GM10847 (cell line): Measurements from ENCODE around the gene UBE2J1.

Experiments used
- POLR2A ChIP-seq: IDR thresholded peaks from 2 replicates; pipeline ENCODE4 v1.6.1; 2011; ENCODE audit not compliant: insufficient read length; ENCODE audit errors: extremely low read depth

The UBE2J1 gene

DNA sequence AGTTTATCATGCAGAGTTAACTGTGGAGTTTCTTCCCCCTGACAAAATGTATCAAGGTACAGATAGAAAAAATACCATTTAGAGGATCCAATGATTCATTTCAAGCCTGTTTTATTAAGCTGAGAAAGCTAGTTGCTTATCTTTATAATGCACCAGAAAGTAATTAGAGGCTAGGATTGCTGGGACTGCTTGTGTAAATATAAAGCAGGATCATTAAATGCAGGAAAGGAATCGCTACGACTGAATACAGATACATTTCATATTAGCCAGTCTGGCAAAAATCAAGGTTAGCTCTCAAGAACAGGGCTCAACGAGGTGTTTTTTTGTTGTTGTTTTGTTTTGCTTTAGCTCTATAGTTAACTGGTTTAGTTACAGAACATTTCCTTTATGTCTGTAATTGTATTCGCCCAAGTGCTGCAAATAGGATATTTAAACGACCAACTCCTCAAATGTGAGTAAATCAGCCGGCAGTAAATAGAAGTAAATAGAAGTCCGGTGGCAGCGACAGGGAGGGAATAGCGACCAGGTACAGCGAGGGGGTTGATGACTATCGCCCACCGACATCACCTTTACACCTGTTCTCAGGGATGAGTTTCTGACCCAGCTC lies 748 bp downstream of the UBE2J1 start:
- TF ChIP-seq POLR2A = no peak

DNA sequence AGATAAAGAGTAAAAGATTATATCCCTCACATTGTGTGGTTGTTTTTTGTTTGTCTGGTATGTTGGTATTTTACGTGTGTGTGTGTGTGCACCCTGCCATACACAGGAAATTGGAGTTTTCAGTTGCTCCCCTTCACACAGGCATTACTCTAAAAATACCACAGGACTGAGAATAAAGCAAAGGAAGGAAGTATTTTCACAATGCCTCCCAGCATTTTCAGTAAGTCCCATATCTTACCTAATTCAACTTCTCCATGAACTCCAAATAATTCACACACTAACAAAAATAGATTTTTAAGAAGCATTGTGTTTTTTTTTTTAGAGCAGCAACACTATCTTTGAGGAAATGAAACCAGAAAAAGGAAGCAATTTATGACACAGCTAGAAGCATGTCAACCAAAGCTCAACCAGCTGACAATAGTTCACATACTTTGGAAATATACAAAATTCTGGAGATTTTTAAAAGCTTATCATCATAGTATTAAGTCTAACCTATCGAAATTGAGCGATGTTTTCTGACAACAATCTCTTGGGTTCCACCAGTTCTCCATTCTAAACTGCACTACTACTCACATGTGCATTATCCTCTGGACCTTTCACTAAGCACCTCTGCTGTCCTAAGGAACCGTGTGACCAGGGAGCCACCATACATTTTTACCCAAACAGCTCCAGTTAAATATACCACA lies 2.1 kb downstream of the UBE2J1 start:
- no peak for TF ChIP-seq POLR2A

GRCh38 chr6:89348372-89348771 lies 4.2 kb downstream of the UBE2J1 start:
- TF ChIP-seq POLR2A = no peak

DNA sequence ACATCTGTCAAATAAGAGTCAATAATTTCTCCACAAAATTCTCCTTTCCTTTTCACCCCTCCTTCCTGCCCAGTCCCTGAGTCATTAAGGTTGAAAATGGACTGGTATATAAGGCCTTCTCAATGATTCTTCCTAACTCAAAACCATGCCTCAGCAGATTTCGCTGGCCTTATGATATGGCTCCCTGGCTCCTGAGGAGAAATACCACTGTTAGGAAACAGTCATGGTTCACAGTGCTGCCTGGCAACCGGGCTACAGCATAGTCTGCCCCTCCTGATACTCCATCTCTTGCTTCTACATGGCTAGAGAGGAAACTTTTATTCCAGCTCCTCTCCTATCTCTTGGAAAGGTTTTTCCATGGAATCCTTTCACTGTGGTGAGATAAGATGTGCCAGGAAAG lies 4.7 kb downstream of the UBE2J1 start:
- no peak for TF ChIP-seq POLR2A

- no peak for TF ChIP-seq POLR2A
Observed at GRCh38 chr6:89346433-89346832, 6.1 kb downstream of the UBE2J1 start.

GRCh38 chr6:89339565-89339964 lies 13.0 kb downstream of the UBE2J1 start:
- no peak for TF ChIP-seq POLR2A

DNA sequence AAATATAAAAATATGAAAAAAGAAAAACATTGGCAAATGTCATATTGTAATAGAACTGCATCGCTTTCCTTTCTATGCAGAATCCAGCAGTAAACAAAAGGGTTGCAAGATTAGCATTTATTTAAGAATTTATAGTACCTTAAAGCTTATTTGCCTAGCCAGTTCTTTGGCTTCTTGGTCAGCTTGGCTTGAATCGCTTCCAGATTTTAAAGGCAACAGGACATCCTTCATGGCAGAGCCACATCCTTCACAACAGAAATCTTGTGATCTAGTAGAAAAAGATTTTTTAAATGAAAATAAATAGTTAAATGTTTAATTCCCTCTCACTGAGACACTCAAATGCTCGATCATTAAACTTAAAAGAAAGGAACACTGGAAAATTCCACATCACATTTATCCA lies 17.4 kb downstream of the UBE2J1 start:
- TF ChIP-seq POLR2A = no peak

- no peak for TF ChIP-seq POLR2A
Observed at GRCh38 chr6:89330910-89331309, 21.6 kb downstream of the UBE2J1 start.

GRCh38 chr6:89328976-89329375 lies 23.5 kb downstream of the UBE2J1 start:
- TF ChIP-seq POLR2A = no peak

- no peak for TF ChIP-seq POLR2A
Observed at GRCh38 chr6:89324304-89324703, 28.2 kb downstream of the UBE2J1 start.

GRCh38 chr6:89323511-89323971 lies 29.0 kb downstream of the UBE2J1 start:
- no peak for TF ChIP-seq POLR2A

DNA sequence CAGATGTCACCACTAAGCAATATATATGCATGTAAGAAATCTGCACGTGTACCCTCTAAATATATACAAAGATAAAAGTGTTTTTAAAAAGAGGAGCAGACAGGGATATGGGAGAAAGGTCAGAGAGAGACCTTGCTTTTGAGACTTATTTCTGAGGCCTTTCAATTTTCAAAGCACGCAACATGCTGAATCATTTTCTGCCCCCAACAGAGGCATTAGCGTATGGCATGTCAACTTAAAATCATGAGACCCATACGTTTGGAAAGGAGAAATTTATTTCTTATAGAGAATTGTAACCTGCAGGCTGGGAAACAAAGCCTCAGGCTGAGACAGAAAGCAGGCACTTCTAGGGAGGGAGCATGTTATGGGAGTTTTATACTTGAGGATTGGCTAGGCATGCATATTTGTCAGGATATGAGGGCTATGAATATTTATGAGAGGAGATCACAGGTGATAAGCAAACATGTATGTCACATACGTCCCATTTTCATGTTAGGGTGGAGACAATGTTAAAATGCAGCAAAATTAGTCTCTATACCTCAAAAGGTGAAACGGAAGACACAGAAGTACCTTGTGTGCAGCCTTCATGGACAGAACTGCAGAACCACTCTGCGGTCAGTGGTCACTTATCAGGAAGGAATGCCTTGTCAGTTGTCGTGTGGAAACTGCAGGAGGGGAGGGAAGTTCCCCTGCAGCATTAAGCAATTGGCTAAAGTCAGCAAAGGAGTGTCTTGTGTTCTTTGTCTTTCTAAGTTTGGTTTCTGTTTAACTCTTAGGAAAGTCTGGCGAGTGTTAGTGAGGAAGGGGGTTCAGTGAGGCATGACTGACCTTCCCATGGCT lies 31.2 kb downstream of the UBE2J1 start:
- TF ChIP-seq POLR2A = no peak

DNA sequence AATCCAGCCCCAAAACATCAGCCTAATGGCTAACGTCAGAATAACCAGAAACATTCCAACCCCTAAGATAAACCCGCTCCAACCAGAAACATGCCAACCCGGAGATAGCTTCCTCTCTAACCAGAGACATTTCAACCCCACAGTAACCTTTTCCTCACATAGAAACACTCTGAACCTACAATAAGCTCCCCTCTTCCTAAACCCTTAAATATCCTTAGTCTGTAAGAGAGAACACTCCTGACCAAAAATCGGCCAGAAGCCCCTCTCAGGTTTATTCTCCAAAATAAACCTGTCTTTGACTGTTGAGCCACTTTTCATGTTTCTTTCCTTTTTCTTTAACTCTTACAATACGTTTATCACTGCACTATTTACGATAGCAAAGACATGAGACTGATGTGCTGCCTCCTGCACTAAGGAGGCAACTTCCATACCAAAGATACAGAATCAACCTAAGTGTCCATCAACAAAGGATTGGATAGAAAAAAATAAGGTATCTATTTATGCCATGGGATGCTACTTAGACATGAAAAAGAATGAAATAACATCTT lies 32.4 kb downstream of the UBE2J1 start:
- TF ChIP-seq POLR2A = no peak

DNA sequence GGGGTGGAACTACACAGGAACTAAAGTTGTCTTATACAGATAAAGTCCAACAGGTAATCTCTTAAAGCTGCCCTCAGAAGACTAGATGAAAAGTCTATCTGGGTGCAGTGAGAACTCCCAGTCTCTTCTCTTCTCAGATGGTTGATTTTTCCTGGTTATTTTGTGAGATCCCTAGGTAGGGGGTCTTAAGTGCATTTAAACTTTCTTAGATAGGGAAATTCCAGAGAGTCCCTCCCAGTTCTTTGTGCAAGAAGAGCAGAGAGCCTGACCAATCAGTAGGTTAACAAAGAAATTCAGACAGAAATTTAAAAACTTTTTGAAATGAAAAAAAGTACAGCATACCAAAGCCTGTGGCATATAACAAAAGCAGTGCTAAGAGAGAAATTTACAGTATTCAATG lies 35.5 kb downstream of the UBE2J1 start:
- no peak for TF ChIP-seq POLR2A

- TF ChIP-seq POLR2A = no peak
Observed at GRCh38 chr6:89315249-89315885, 37.2 kb downstream of the UBE2J1 start, which contains the start of gene GABRR2. Gene GABRR2, minus strand, starts transcription at chr6:89315299. Its CDS starts 134 bp downstream, at chr6:89315165.

GRCh38 chr6:89314692-89315091 lies 37.8 kb downstream of the UBE2J1 start:
- no peak for TF ChIP-seq POLR2A

DNA sequence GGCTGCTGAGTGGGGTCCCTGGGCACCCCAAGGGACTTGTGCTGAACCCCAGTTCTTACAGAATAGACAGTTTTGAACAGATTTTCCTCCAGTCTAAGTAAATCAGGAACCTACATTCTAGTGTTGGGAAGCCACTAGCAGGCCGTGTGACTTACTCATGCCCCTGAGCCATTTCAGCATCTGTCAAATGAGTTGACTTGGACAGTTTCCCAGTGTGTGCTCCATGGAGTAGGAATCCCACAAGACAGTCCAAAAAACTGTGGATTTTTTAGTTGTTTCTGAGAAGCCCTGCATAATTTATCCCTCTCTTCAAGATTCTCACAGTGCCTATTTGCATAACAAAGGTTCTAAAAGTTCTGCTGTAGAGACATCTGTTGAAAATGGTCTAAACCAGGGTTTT lies 39.5 kb downstream of the UBE2J1 start:
- TF ChIP-seq POLR2A = no peak
